Measurements from ENCODE around the gene ALLC. TPM values are rescaled to one million over a fixed set of nuclear protein-coding genes. Genes with fewer than 3 reads are reported as not detected.

The ALLC gene
- polyA plus RNA-seq, 1 of the 3 experiments (the other 2 are of a cell fraction), result not detected

- Histone ChIP-seq H2AFZ (ENCODE audit: low read depth) (no peak overlapping the region), H3K27me3 (ENCODE audit: insufficient read depth) (no peaks in the 10 kb centered on the region), H3K4me3 (ENCODE audit: low read depth in 2 of 2, low read length in 1 of 2) (no peak overlapping the region), H3K4me1 (ENCODE audit: control insufficient read depth in 1 of 2, insufficient read depth in 2 of 2, low read depth in 1 of 2, low read length in 1 of 2) (peaks cover 0 to 8% of the 10 kb centered on the region in 2 experiments; a peak in 1 of 4 replicates), H4K20me1 (ENCODE audit: insufficient read depth) (no peaks in the 10 kb centered on the region), H3K9ac (no peak overlapping the region), H3K36me3 (replicated peaks in 1 of 2; ENCODE audit: control insufficient read depth in 1 of 2, insufficient read depth in 2 of 2, low read length in 1 of 2) (no peaks in the 10 kb centered on the region), H3K4me2 (no peak overlapping the region), H3F3A (replicated peaks; ENCODE audit: insufficient read depth) (no peaks in the 10 kb centered on the region), H3K9me3 (no peaks in the 10 kb centered on the region), H3K27ac (ENCODE audit: low read depth in 2 of 2, low read length in 1 of 2) (no peak overlapping the region), H3K79me2 (ENCODE audit: insufficient read depth) (no peaks in the 10 kb centered on the region), H3K9me2 (no peaks in the 10 kb centered on the region)
- WGBS (ENCODE audit: low lambda C conversion rate), result 22% methylated on average over 3 of the region's 3 CpGs
- CTCF ChIA-PET, result no interaction called here
- POLR2A ChIA-PET, result no interaction called here
- TF ChIP-seq FOXJ3 (CRISPR knock-in tag; IDR thresholded peaks at IDR 0.05) (no peak), RAD21 (IDR thresholded peaks at IDR 0.05; ENCODE audit: low read length) (peak; percentile 15; the same call in 1 of the 2 replicates)
- DNase-seq, result no peak
Observed at GRCh38 chr2:3683748-3684454, 25.9 kb downstream of the ALLC start.

GRCh38 chr2:3689998-3690748 is 32.2 kb downstream of the ALLC start:
- ChIA-PET CTCF (interaction anchor here (2.2 to 4.2 kb wide), 3 partner anchors 11 to 91 kb away, joined by 5 to 24 read pairs (median 8); no protein-coding TSS in a partner anchor), POLR2A (no interaction called here)
- H3K9me3 ChIP-seq, result no peaks in the 10 kb centered on the region
- no peak overlapping the region for H3K27ac ChIP-seq (ENCODE audit: low read depth in 2 of 2, low read length in 1 of 2)
- DNase-seq, result no peak
- no peaks in the 10 kb centered on the region for H3K36me3 ChIP-seq (replicated peaks in 1 of 2; ENCODE audit: control insufficient read depth in 1 of 2, insufficient read depth in 2 of 2, low read length in 1 of 2)
- H3K4me3 ChIP-seq (ENCODE audit: low read depth in 2 of 2, low read length in 1 of 2), result no peak overlapping the region
- H3K4me2 ChIP-seq, result no peak overlapping the region
- H4K20me1 ChIP-seq (ENCODE audit: insufficient read depth), result no peaks in the 10 kb centered on the region
- H2AFZ ChIP-seq (ENCODE audit: low read depth), result no peak overlapping the region
- TF ChIP-seq GATA2 (CRISPR knock-in tag; IDR thresholded peaks at IDR 0.05) (no peak), TAF1 (IDR thresholded peaks at IDR 0.05; ENCODE audit: borderline replicate concordance, low read depth, low read length) (no peak), GABPA (IDR thresholded peaks at IDR 0.05; ENCODE audit: low read depth) (no peak), RCOR1 (IDR thresholded peaks at IDR 0.05; ENCODE audit: low read length) (no peak), FOXM1 (IDR thresholded peaks at IDR 0.05; ENCODE audit: low read depth) (no peak), RAD21 (IDR thresholded peaks at IDR 0.05; ENCODE audit: low read length) (no peak), EZH2phosphoT487 (IDR thresholded peaks at IDR 0.05; ENCODE audit: borderline replicate concordance, low read depth) (no peak)
- no peaks in the 10 kb centered on the region for H3K79me2 ChIP-seq (ENCODE audit: insufficient read depth)
- H3K9ac ChIP-seq, result no peak overlapping the region
- H3K27me3 ChIP-seq (ENCODE audit: insufficient read depth), result no peaks in the 10 kb centered on the region
- no peaks in the 10 kb centered on the region for H3K4me1 ChIP-seq (ENCODE audit: control insufficient read depth in 1 of 2, insufficient read depth in 2 of 2, low read depth in 1 of 2, low read length in 1 of 2)
- H3K9me2 ChIP-seq, result no peaks in the 10 kb centered on the region
- H3F3A ChIP-seq (replicated peaks; ENCODE audit: insufficient read depth), result peaks cover 4% of the 10 kb centered on the region

- H3K4me3 ChIP-seq (ENCODE audit: low read depth in 2 of 2, low read length in 1 of 2), result no peak overlapping the region
- peak; percentile 68 for DNase-seq
- peaks cover 4% of the 10 kb centered on the region for H3F3A ChIP-seq (replicated peaks; ENCODE audit: insufficient read depth)
- H3K27me3 ChIP-seq (ENCODE audit: insufficient read depth), result no peaks in the 10 kb centered on the region
- no peaks in the 10 kb centered on the region for H3K9me2 ChIP-seq
- TF ChIP-seq CTCF (IDR thresholded peaks at IDR 0.05) (peak; percentile 45), RAD21 (IDR thresholded peaks at IDR 0.05; ENCODE audit: low read length) (peak; percentile 78), SMC3 (IDR thresholded peaks at IDR 0.05; ENCODE audit: low read depth, low read length) (peak; percentile 20; the same call in 1 of the 2 replicates), POLR2AphosphoS5 (IDR thresholded peaks at IDR 0.05; ENCODE audit: low read depth, low read length) (no peak), JUND (IDR thresholded peaks at IDR 0.05) (no peak)
- H2AFZ ChIP-seq (ENCODE audit: low read depth), result no peak overlapping the region
- H4K20me1 ChIP-seq (ENCODE audit: insufficient read depth), result no peaks in the 10 kb centered on the region
- no peak overlapping the region for H3K9ac ChIP-seq
- H3K36me3 ChIP-seq (replicated peaks in 1 of 2; ENCODE audit: control insufficient read depth in 1 of 2, insufficient read depth in 2 of 2, low read length in 1 of 2), result no peaks in the 10 kb centered on the region
- no peaks in the 10 kb centered on the region for H3K79me2 ChIP-seq (ENCODE audit: insufficient read depth)
- ChIA-PET CTCF (interaction anchor here (0.7 to 4.2 kb wide), 19 partner anchors 8 to 135 kb away, joined by 3 to 24 read pairs (median 5); no protein-coding TSS in a partner anchor), POLR2A (no interaction called here)
- no peaks in the 10 kb centered on the region for H3K4me1 ChIP-seq (ENCODE audit: control insufficient read depth in 1 of 2, insufficient read depth in 2 of 2, low read depth in 1 of 2, low read length in 1 of 2)
- no peak overlapping the region for H3K4me2 ChIP-seq
- H3K9me3 ChIP-seq, result no peaks in the 10 kb centered on the region
- no peak overlapping the region for H3K27ac ChIP-seq (ENCODE audit: low read depth in 2 of 2, low read length in 1 of 2)
Observed at GRCh38 chr2:3692375-3692774, 34.4 kb downstream of the ALLC start.
